Mesenchymal stem cell (in vitro differentiated cells and primary cell): ENCODE data around the gene EPS15.
"Not testable (repeated sequence)": the region's sequence is repeated elsewhere in the genome, so short reads cannot be mapped to it uniquely, and the experiment has no call there.

ENCODE experiments used
- DNase-seq: peaks from one replicate; pipeline ENCODE4 v3.0.0-alpha.2; 2013
- H2AFZ ChIP-seq: one replicate; pipeline ENCODE4 v1.6.1; 2013; ENCODE audit warnings: low read depth, mild to moderate bottlenecking, control low read depth, inconsistent platforms, low read length, moderate library complexity
- H2AK5ac ChIP-seq: 2 replicates; pipeline ENCODE4 v1.6.1; 2013; ENCODE audit warnings: low read length, moderate library complexity, mild to moderate bottlenecking, inconsistent platforms; ENCODE audit not compliant: severe bottlenecking
- H2BK120ac ChIP-seq: one replicate; pipeline ENCODE4 v1.6.1; 2013; ENCODE audit warnings: low read depth, mild to moderate bottlenecking, inconsistent platforms, low read length, moderate library complexity
- H2BK12ac ChIP-seq, 2 experiments: one replicate each; pipeline ENCODE4 v1.6.1; 2013; ENCODE audit warnings: inconsistent platforms in 2 of 2, low read length in 2 of 2, mild to moderate bottlenecking in 2 of 2, moderate library complexity in 2 of 2, control low read depth in 1 of 2
- H2BK15ac ChIP-seq: one replicate; pipeline ENCODE4 v1.6.1; 2013; ENCODE audit warnings: mild to moderate bottlenecking, low read depth, inconsistent platforms; ENCODE audit not compliant: poor library complexity, severe bottlenecking
- H2BK5ac ChIP-seq: 2 replicates; pipeline ENCODE4 v1.6.1; 2013; ENCODE audit warnings: low read depth, mild to moderate bottlenecking, low read length, control low read depth, inconsistent platforms; ENCODE audit not compliant: poor library complexity, severe bottlenecking
- H3K14ac ChIP-seq, 2 experiments: one replicate each; pipeline ENCODE4 v1.6.1; 2013; ENCODE audit warnings: inconsistent platforms in 2 of 2, low read length in 2 of 2, control low read depth in 1 of 2, mild to moderate bottlenecking in 1 of 2, moderate library complexity in 1 of 2
- H3K18ac ChIP-seq, 2 experiments: one replicate each; pipeline ENCODE4 v1.6.1; 2013; ENCODE audit warnings: inconsistent platforms in 2 of 2, low read length in 2 of 2, control low read depth in 1 of 2, low read depth in 1 of 2, mild to moderate bottlenecking in 1 of 2
- H3K23ac ChIP-seq, 2 experiments: one replicate each; pipeline ENCODE4 v1.6.1; 2013; ENCODE audit warnings: inconsistent platforms in 2 of 2, low read length in 2 of 2, mild to moderate bottlenecking in 2 of 2, moderate library complexity in 2 of 2, control low read depth in 1 of 2
- H3K27ac ChIP-seq: 2 replicates; pipeline ENCODE4 v1.5.1; 2013; ENCODE audit warnings: mild to moderate bottlenecking, moderate library complexity, low read length, control low read depth, inconsistent platforms; ENCODE audit not compliant: poor library complexity, severe bottlenecking
- H3K27me3 ChIP-seq, 2 experiments: 2 replicates each; pipeline versions ENCODE4 v1.6.1 to v1.7.0; 2013; ENCODE audit warnings: low read length in 2 of 2, mild to moderate bottlenecking in 2 of 2, moderate library complexity in 2 of 2, control low read depth in 1 of 2, inconsistent platforms in 1 of 2; ENCODE audit not compliant: control insufficient read depth in 1 of 2, insufficient read depth in 1 of 2
- H3K36me3 ChIP-seq, 2 experiments: 2 replicates each; pipeline versions ENCODE4 v1.6.1 to v1.7.0; 2013; ENCODE audit warnings: low read length in 2 of 2, control low read depth in 1 of 2, inconsistent platforms in 1 of 2, low read depth in 1 of 2, mild to moderate bottlenecking in 1 of 2; ENCODE audit not compliant: insufficient read depth in 2 of 2, control insufficient read depth in 1 of 2
- H3K4ac ChIP-seq, 2 experiments: one replicate each; pipeline ENCODE4 v1.6.1; 2013; ENCODE audit warnings: inconsistent platforms in 2 of 2, low read length in 2 of 2, mild to moderate bottlenecking in 2 of 2, moderate library complexity in 2 of 2, control low read depth in 1 of 2, low read depth in 1 of 2
- H3K4me1 ChIP-seq: 2 replicates; pipeline ENCODE4 v1.6.1; 2013; ENCODE audit warnings: low read depth, low read length, control low read depth; ENCODE audit not compliant: control insufficient read depth, insufficient read depth
- H3K4me2 ChIP-seq: 2 replicates; pipeline ENCODE4 v1.6.1; 2013; ENCODE audit warnings: low read length, mild to moderate bottlenecking, inconsistent platforms; ENCODE audit not compliant: poor library complexity, severe bottlenecking
- H3K4me3 ChIP-seq, 2 experiments: 2 replicates each; pipeline versions ENCODE4 v1.5.1 to v1.7.0; 2013; ENCODE audit warnings: low read length in 2 of 2, mild to moderate bottlenecking in 2 of 2, control low read depth in 1 of 2, low read depth in 1 of 2; ENCODE audit not compliant: insufficient read depth in 1 of 2
- H3K79me1 ChIP-seq: replicated peaks from 2 replicates; pipeline ENCODE4 v1.6.1; 2013; ENCODE audit warnings: mild to moderate bottlenecking, control low read depth, low read length, inconsistent platforms; ENCODE audit not compliant: poor library complexity, severe bottlenecking
- H3K9ac ChIP-seq: 2 replicates; pipeline ENCODE4 v1.7.0; 2013; ENCODE audit warnings: mild to moderate bottlenecking, low read length, moderate library complexity
- H3K9me3 ChIP-seq: 2 replicates; pipeline ENCODE4 v1.7.0; 2013; ENCODE audit warnings: mild to moderate bottlenecking, low read length; ENCODE audit not compliant: control insufficient read depth
- H4K8ac ChIP-seq: one replicate; pipeline ENCODE4 v1.6.1; 2013; ENCODE audit warnings: inconsistent platforms, mild to moderate bottlenecking, low read length, moderate library complexity
- H4K91ac ChIP-seq: one replicate; pipeline ENCODE4 v1.6.1; 2013; ENCODE audit warnings: mild to moderate bottlenecking, low read length, inconsistent platforms
- WGBS: methylation state at CpG from one replicate; pipeline ENCODE4 v1.1.7; 2013; ENCODE audit warnings: mixed read lengths; 5-methylcytosine and 5-hydroxymethylcytosine counted together

Gene EPS15

DNA sequence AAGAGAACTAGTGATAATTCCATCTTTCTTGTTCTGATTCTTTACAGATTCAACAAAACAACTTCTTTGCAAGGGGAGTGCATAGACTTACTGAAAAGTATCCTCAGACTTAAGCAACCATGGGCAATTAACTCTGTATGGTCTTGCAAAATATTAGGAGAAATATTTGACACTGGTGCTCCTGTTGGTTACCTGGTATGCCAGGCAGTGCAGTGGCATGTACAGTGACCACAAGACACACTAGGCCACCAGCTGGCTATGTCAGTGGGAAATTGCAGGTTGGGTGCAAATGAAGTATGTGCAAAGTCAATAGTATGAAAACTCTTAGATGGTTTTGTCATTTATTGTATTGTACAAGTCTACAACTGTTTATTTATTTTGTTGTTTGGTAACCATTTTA lies 34.5 kb downstream of the EPS15 start:
- peaks cover 4% of the 10 kb centered on the region for H3K4me1 ChIP-seq
- H3K36me3 ChIP-seq = peaks cover 2 to 5% of the 10 kb centered on the region in 2 experiments
- H2BK12ac ChIP-seq = no peak overlapping the region
- H3K4me3 ChIP-seq = no peak overlapping the region
- no peak overlapping the region for H2BK5ac ChIP-seq
- peak overlapping the region in 1 of 2 experiments; percentile 34 for H3K18ac ChIP-seq
- DNase-seq = peak; percentile 18
- no peak overlapping the region for H2AFZ ChIP-seq
- H3K4me2 ChIP-seq = no peak overlapping the region
- H2AK5ac ChIP-seq = no peak overlapping the region
- no peak overlapping the region for H3K9ac ChIP-seq
- no peak overlapping the region for H4K8ac ChIP-seq
- H3K14ac ChIP-seq = no peak overlapping the region
- no peak overlapping the region for H4K91ac ChIP-seq
- no peak overlapping the region for H3K23ac ChIP-seq
- H3K27ac ChIP-seq = no peak overlapping the region
- H3K27me3 ChIP-seq = no peaks in the 10 kb centered on the region
- no peak overlapping the region for H2BK120ac ChIP-seq
- no peaks in the 10 kb centered on the region for H3K9me3 ChIP-seq
- peaks cover 29% of the 10 kb centered on the region for H3K79me1 ChIP-seq
- no peak overlapping the region for H2BK15ac ChIP-seq
- H3K4ac ChIP-seq = no peak overlapping the region

- Histone ChIP-seq H3K18ac (no peak overlapping the region), H3K4ac (no peak overlapping the region), H3K79me1 (peaks cover 25% of the 10 kb centered on the region), H3K9me3 (no peaks in the 10 kb centered on the region), H3K4me2 (no peak overlapping the region), H3K9ac (no peak overlapping the region), H2BK5ac (no peak overlapping the region), H3K27me3 (no peaks in the 10 kb centered on the region), H3K23ac (no peak overlapping the region), H2AK5ac (no peak overlapping the region), H2AFZ (no peak overlapping the region), H3K36me3 (peaks cover 2 to 11% of the 10 kb centered on the region in 2 experiments), H3K4me1 (peaks cover 4% of the 10 kb centered on the region), H2BK120ac (no peak overlapping the region), H4K91ac (no peak overlapping the region), H2BK12ac (no peak overlapping the region), H3K14ac (no peak overlapping the region), H3K4me3 (no peak overlapping the region), H2BK15ac (no peak overlapping the region), H4K8ac (no peak overlapping the region), H3K27ac (no peak overlapping the region)
- 91% methylated on average over 4 of the region's 4 CpGs for whole genome bisulfite sequencing
- no peak for DNase-seq
These were observed 36.2 kb downstream of the EPS15 start for GRCh38 chr1:51482881-51483280.

- WGBS = 96% methylated on average over 7 of the region's 9 CpGs
These were observed 44.0 kb downstream of the EPS15 start for GRCh38 chr1:51474832-51475620.

GRCh38 chr1:51473331-51474115 lies 45.5 kb downstream of the EPS15 start:
- Histone ChIP-seq H3K27me3 (no peaks in the 10 kb centered on the region), H2AFZ (no peak overlapping the region), H4K91ac (no peak overlapping the region), H2BK12ac (no peak overlapping the region), H3K14ac (no peak overlapping the region), H2BK120ac (no peak overlapping the region), H2AK5ac (no peak overlapping the region), H2BK5ac (no peak overlapping the region), H3K4ac (no peak overlapping the region), H3K9ac (no peak overlapping the region), H3K27ac (no peak overlapping the region), H3K4me3 (no peak overlapping the region), H3K4me1 (no peaks in the 10 kb centered on the region), H3K4me2 (no peak overlapping the region), H4K8ac (no peak overlapping the region), H3K23ac (no peak overlapping the region), H2BK15ac (no peak overlapping the region), H3K36me3 (peaks cover 0 to 34% of the 10 kb centered on the region in 2 experiments), H3K18ac (no peak overlapping the region), H3K79me1 (peaks cover 2% of the 10 kb centered on the region), H3K9me3 (no peaks in the 10 kb centered on the region)
- no peak for DNase-seq

More at GRCh38 chr1:51474832-51475620, 44.0 kb downstream of the EPS15 start:
- H3K4ac ChIP-seq, H3K23ac ChIP-seq, H2BK120ac ChIP-seq, H2BK5ac ChIP-seq, H3K4me3 ChIP-seq, H3K27me3 ChIP-seq, H3K14ac ChIP-seq, H2BK15ac ChIP-seq, H2AK5ac ChIP-seq, H3K18ac ChIP-seq, H3K4me1 ChIP-seq, H2BK12ac ChIP-seq, DNase-seq, H3K4me2 ChIP-seq, H3K9ac ChIP-seq, H4K8ac ChIP-seq, H3K27ac ChIP-seq, H2AFZ ChIP-seq, H4K91ac ChIP-seq, H3K79me1 ChIP-seq, H3K9me3 ChIP-seq: not testable (repeated sequence)
- H3K36me3 ChIP-seq = peaks cover 0 to 34% of the 10 kb centered on the region in 2 experiments
